CD14-positive monocyte (primary cell): ENCODE results near the gene GRM8. TPM values are rescaled to one million over a fixed set of nuclear protein-coding genes. Genes with fewer than 3 reads are reported as not detected.

Experiments used
- DNase-seq, 3 donors: peaks; one replicate each; pipeline ENCODE4 v3.0.0-alpha.2; 2011 to 2022
- H2AFZ ChIP-seq: 2 replicates; pipeline ENCODE4 v1.6.0; 2012; ENCODE audit warnings: mild to moderate bottlenecking, low read depth, low read length, inconsistent platforms; ENCODE audit not compliant: insufficient read depth, poor library complexity, severe bottlenecking
- H3K27ac ChIP-seq, 2 donors: 1 replicate in 1 of 2; 2 replicates in 1 of 2; pipeline ENCODE4 v1.5.1; 2012 to 2013; ENCODE audit warnings: low read length in 2 of 2, control low read depth in 1 of 2, inconsistent platforms in 1 of 2, low read depth in 1 of 2, mild to moderate bottlenecking in 1 of 2
- H3K27me3 ChIP-seq, 2 donors: one replicate each; pipeline versions ENCODE4 v1.6.0 to v1.6.1; 2011 to 2013; ENCODE audit warnings: low read length in 2 of 2; ENCODE audit not compliant: control insufficient read depth in 2 of 2, insufficient read depth in 2 of 2
- H3K36me3 ChIP-seq, 2 donors: replicated peaks in 1 of 2; 1 replicate in 1 of 2; 2 replicates in 1 of 2; pipeline versions ENCODE4 v1.5.1 to v1.6.1; 2012 to 2013; ENCODE audit warnings: low read length in 2 of 2, control low read depth in 1 of 2, inconsistent platforms in 1 of 2, mild to moderate bottlenecking in 1 of 2; ENCODE audit not compliant: insufficient read depth in 2 of 2, control insufficient read depth in 1 of 2
- H3K4me1 ChIP-seq, 2 donors: 1 replicate in 1 of 2; 2 replicates in 1 of 2; pipeline versions ENCODE4 v1.5.1 to v1.6.1; 2012 to 2013; ENCODE audit warnings: low read length in 2 of 2, control low read depth in 1 of 2, inconsistent platforms in 1 of 2, mild to moderate bottlenecking in 1 of 2, moderate library complexity in 1 of 2; ENCODE audit not compliant: insufficient read depth in 2 of 2, control insufficient read depth in 1 of 2
- H3K4me2 ChIP-seq: replicated peaks from 2 replicates; pipeline ENCODE3; 2012; ENCODE audit warnings: low read length, moderate library complexity, mild to moderate bottlenecking; ENCODE audit not compliant: poor library complexity, severe bottlenecking; ENCODE audit errors: extremely low read depth
- H3K4me3 ChIP-seq, 3 experiments: fragments of 200-600 bp in 1 of 3; sonication (generic) in 1 of 3; replicated peaks in 1 of 3; 1 replicate in 2 of 3; 2 replicates in 1 of 3; pipeline ENCODE4 v1.5.1; 2011 to 2013; ENCODE audit warnings: low read length in 3 of 3, mild to moderate bottlenecking in 3 of 3, control low read depth in 2 of 3, low read depth in 2 of 3, inconsistent platforms in 1 of 3, moderate library complexity in 1 of 3
- H3K79me2 ChIP-seq: 2 replicates; pipeline ENCODE4 v1.6.0; 2012; ENCODE audit warnings: mild to moderate bottlenecking, control low read depth, inconsistent platforms, low read length, moderate library complexity; ENCODE audit not compliant: insufficient read depth
- H3K9ac ChIP-seq: 2 replicates; pipeline ENCODE4 v1.6.0; 2017; ENCODE audit warnings: low read length, mild to moderate bottlenecking; ENCODE audit not compliant: insufficient read depth, poor library complexity, severe bottlenecking
- H3K9me3 ChIP-seq, 2 donors: replicated peaks in 1 of 2; 1 replicate in 1 of 2; 2 replicates in 1 of 2; pipeline versions ENCODE4 v1.5.1 to v1.6.1; 2012 to 2013; ENCODE audit warnings: low read length in 2 of 2, control low read depth in 1 of 2; ENCODE audit not compliant: control insufficient read depth in 1 of 2, insufficient read depth in 1 of 2
- H4K20me1 ChIP-seq: 2 replicates; pipeline ENCODE4 v1.6.0; 2012; ENCODE audit warnings: mild to moderate bottlenecking, low read length, control low read depth, moderate library complexity; ENCODE audit not compliant: insufficient read depth
- H3K27ac Mint-ChIP-seq, 7 donors: one replicate each; pipeline ENCODE4 v1.8.0; 2020; ENCODE audit warnings: mild to moderate bottlenecking in 7 of 7, mixed read lengths in 7 of 7, moderate library complexity in 6 of 7, inconsistent platforms in 2 of 7
- H3K27me3 Mint-ChIP-seq, 3 donors: one replicate each; pipeline ENCODE4 v1.8.0; 2021 to 2022; ENCODE audit warnings: low read depth in 3 of 3, mild to moderate bottlenecking in 3 of 3, mixed read lengths in 3 of 3, moderate library complexity in 3 of 3, inconsistent platforms in 1 of 3
- H3K36me3 Mint-ChIP-seq, 2 donors: one replicate each; pipeline ENCODE4 v1.8.0; 2020; ENCODE audit warnings: mixed read lengths in 2 of 2, inconsistent platforms in 1 of 2, mild to moderate bottlenecking in 1 of 2
- H3K4me1 Mint-ChIP-seq: one replicate; pipeline ENCODE4 v1.8.0; 2020; ENCODE audit warnings: mild to moderate bottlenecking, mixed read lengths
- H3K4me3 Mint-ChIP-seq, 2 donors: one replicate each; pipeline ENCODE4 v1.8.0; 2020; ENCODE audit warnings: mild to moderate bottlenecking in 2 of 2, mixed read lengths in 2 of 2, moderate library complexity in 1 of 2
- H3K9me3 Mint-ChIP-seq, 7 donors: one replicate each; pipeline ENCODE4 v1.8.0; 2020 to 2022; ENCODE audit warnings: mixed read lengths in 7 of 7, mild to moderate bottlenecking in 6 of 7, moderate library complexity in 6 of 7, inconsistent platforms in 2 of 7
- CTCF ChIP-seq: fragments of 200-600 bp; IDR thresholded peaks from one replicate; pipeline ENCODE4 v1.8.0; 2022; ENCODE audit warnings: antibody characterized with exemption, mild to moderate bottlenecking
- WGBS: methylation state at CpG from one replicate; pipeline ENCODE4 v1.1.5; 2013; ENCODE audit warnings: missing lambda C conversion rate; ENCODE audit not compliant: insufficient coverage; 5-methylcytosine and 5-hydroxymethylcytosine counted together
- intact Hi-C, 2 donors: fragments of 100-400 bp; cut with micrococcal nuclease; formaldehyde crosslinking; loops; one replicate each; pipeline versions ENCODE4 v1.15.0 to v1.15.1; 2023
- polyA plus RNA-seq, 3 donors: library from polyadenylated mRNA; depleted of rRNA in 1 of 3; unstranded in 2 of 3; stranded (reverse) in 1 of 3; fragments of 300-500 nt in 2 of 3; fragments of >200 nt in 1 of 3; fragmentation: Illumina TruSeq in 2 of 3; gene quantifications; 1 replicate in 2 of 3; 2 replicates in 1 of 3; pipeline ENCODE4 v1.2.3, GENCODE V29; 2012 to 2021

Gene GRM8
- polyA plus RNA-seq, 3 donors = not detected

DNA sequence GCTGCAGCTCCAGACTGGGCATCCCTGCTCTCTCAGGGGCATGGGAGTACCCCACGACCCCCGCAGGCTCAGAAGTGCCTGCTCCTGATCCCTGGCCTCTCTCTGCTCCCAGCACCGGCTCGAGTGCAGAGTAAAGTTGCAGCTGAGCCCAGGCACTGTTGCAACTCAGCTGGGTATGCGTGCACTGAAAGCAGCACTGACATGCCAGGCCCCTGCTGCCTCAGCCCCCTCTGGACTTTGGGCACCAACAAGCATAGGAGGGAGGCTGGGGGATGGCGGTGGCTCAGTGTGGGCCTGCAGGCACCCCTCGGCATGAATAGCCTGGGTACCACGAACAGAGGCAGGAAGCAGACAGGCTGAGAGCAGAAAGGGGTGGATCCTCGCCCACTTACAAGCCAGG, 295.3 kb downstream of the GRM8 start:
- no peak for TF ChIP-seq CTCF
- Mint-ChIP-seq H3K4me1 (no peaks in the 10 kb centered on the region), H3K4me3 (no peak overlapping the region), H3K9me3 (peaks cover 0 to 15% (median 0%) of the 10 kb centered on the region in 7 donors), H3K27me3 (no peaks in the 10 kb centered on the region), H3K27ac (no peak overlapping the region), H3K36me3 (no peaks in the 10 kb centered on the region)
- H2AFZ ChIP-seq = no peak overlapping the region
- no peaks in the 10 kb centered on the region for H3K79me2 ChIP-seq
- no peak overlapping the region for H3K9ac ChIP-seq
- intact Hi-C loops = no loop called here
- peaks cover 0 to 15% of the 10 kb centered on the region in 2 donors for H3K9me3 ChIP-seq
- 89% methylated on average over 8 of the region's 9 CpGs for WGBS
- no peak overlapping the region for H3K4me3 ChIP-seq
- H3K4me1 ChIP-seq = no peaks in the 10 kb centered on the region
- DNase-seq = no peak
- H3K36me3 ChIP-seq = no peaks in the 10 kb centered on the region
- H3K4me2 ChIP-seq = no peak overlapping the region
- no peaks in the 10 kb centered on the region for H3K27me3 ChIP-seq
- no peak overlapping the region for H3K27ac ChIP-seq
- no peaks in the 10 kb centered on the region for H4K20me1 ChIP-seq

- Histone ChIP-seq H3K4me2 (no peak overlapping the region), H3K27me3 (no peaks in the 10 kb centered on the region), H3K9ac (no peak overlapping the region), H3K36me3 (no peaks in the 10 kb centered on the region), H3K4me1 (no peaks in the 10 kb centered on the region), H3K27ac (no peak overlapping the region), H3K9me3 (peaks cover 0 to 13% of the 10 kb centered on the region in 2 donors), H2AFZ (no peak overlapping the region), H3K4me3 (no peak overlapping the region), H4K20me1 (no peaks in the 10 kb centered on the region), H3K79me2 (no peaks in the 10 kb centered on the region)
- Mint-ChIP-seq H3K36me3 (no peaks in the 10 kb centered on the region), H3K27me3 (no peaks in the 10 kb centered on the region), H3K4me3 (no peak overlapping the region), H3K9me3 (peaks cover 0 to 16% (median 0%) of the 10 kb centered on the region in 7 donors), H3K27ac (no peak overlapping the region), H3K4me1 (no peaks in the 10 kb centered on the region)
- intact Hi-C loops = no loop called here
- no peak for DNase-seq
- no peak for TF ChIP-seq CTCF
- no CpG with 5 or more reads among the region's 2 CpGs for WGBS
These were observed 299.3 kb downstream of the GRM8 start for GRCh38 chr7:126953461-126953860.
